GM23248 (cell line): Measurements from ENCODE around the gene FBLN2. TPM values are rescaled to one million over a fixed set of nuclear protein-coding genes. Genes with fewer than 3 reads are reported as not detected.

Experiments used
- DNase-seq: peaks from one replicate; pipeline ENCODE4 v3.0.0-alpha.2; 2015
- H2AFZ ChIP-seq: fragments of 200-600 bp; sonication (generic); 2 replicates; pipeline ENCODE4 v1.6.1; 2016; ENCODE audit warnings: antibody characterized with exemption
- H3F3A ChIP-seq: fragments of 200-600 bp; sonication (generic); 2 replicates; pipeline ENCODE4 v1.6.1; 2016; ENCODE audit warnings: mild to moderate bottlenecking, antibody characterized with exemption, mixed run types; ENCODE audit not compliant: insufficient read depth
- H3K27ac ChIP-seq: fragments of 200-600 bp; sonication (generic); 2 replicates; pipeline ENCODE4 v1.5.1; 2016; ENCODE audit warnings: mild to moderate bottlenecking
- H3K27me3 ChIP-seq: fragments of 200-600 bp; sonication (generic); replicated peaks from 2 replicates; pipeline ENCODE4 v1.6.1; 2016; ENCODE audit warnings: mild to moderate bottlenecking; ENCODE audit not compliant: insufficient read depth
- H3K36me3 ChIP-seq: fragments of 200-600 bp; sonication (generic); 2 replicates; pipeline ENCODE4 v1.6.1; 2016; ENCODE audit warnings: low read depth, mild to moderate bottlenecking
- H3K4me1 ChIP-seq: fragments of 200-600 bp; sonication (generic); 2 replicates; pipeline ENCODE4 v1.6.1; 2016; ENCODE audit warnings: mild to moderate bottlenecking; ENCODE audit not compliant: insufficient read depth
- H3K4me2 ChIP-seq: fragments of 200-600 bp; sonication (generic); one replicate; pipeline ENCODE4 v1.6.1; 2016; ENCODE audit warnings: mild to moderate bottlenecking; ENCODE audit not compliant: unreplicated experiment
- H3K4me3 ChIP-seq: fragments of 200-600 bp; sonication (generic); 2 replicates; pipeline ENCODE4 v1.5.1; 2016; ENCODE audit warnings: mild to moderate bottlenecking
- H3K79me2 ChIP-seq: fragments of 200-600 bp; sonication (generic); 2 replicates; pipeline ENCODE4 v1.6.1; 2016; ENCODE audit warnings: mild to moderate bottlenecking; ENCODE audit not compliant: insufficient read depth
- H3K9ac ChIP-seq: fragments of 200-600 bp; sonication (generic); 2 replicates; pipeline ENCODE4 v1.6.1; 2016; ENCODE audit warnings: mild to moderate bottlenecking
- H3K9me2 ChIP-seq: fragments of 200-600 bp; sonication (generic); 2 replicates; pipeline ENCODE4 v1.6.1; 2016; ENCODE audit warnings: mixed run types, mild to moderate bottlenecking, moderate library complexity; ENCODE audit not compliant: insufficient read depth
- H3K9me3 ChIP-seq: fragments of 200-600 bp; sonication (generic); one replicate; pipeline ENCODE4 v1.6.1; 2017; ENCODE audit warnings: low read depth
- H4K20me1 ChIP-seq: fragments of 200-600 bp; sonication (generic); 2 replicates; pipeline ENCODE4 v1.6.0; 2016; ENCODE audit not compliant: insufficient read depth
- EZH2 ChIP-seq: fragments of 200-600 bp; sonication (generic); IDR thresholded peaks from 2 replicates; pipeline ENCODE4 v1.6.1; 2018; ENCODE audit warnings: antibody characterized with exemption, mild to moderate bottlenecking; ENCODE audit not compliant: insufficient read depth, poor library complexity, severe bottlenecking
- EZH2phosphoT487 ChIP-seq: fragments of 200-600 bp; sonication (generic); IDR thresholded peaks from 2 replicates; pipeline ENCODE4 v1.6.1; 2018; ENCODE audit warnings: antibody characterized with exemption, moderate library complexity, mild to moderate bottlenecking, low read depth; ENCODE audit not compliant: insufficient read depth
- WGBS, 2 experiments: methylation state at CpG; one replicate each; pipeline ENCODE4 v1.1.6; 2015 to 2017; ENCODE audit warnings: low lambda C conversion rate in 2 of 2, low coverage in 1 of 2; ENCODE audit errors: missing lambda C conversion rate in 2 of 2; 5-methylcytosine and 5-hydroxymethylcytosine counted together
- in situ Hi-C: fragments of 300-500 bp; cut with MboI; formaldehyde crosslinking; loops from 2 replicates; pipeline ENCODE4 v1.15.0; 2020
- polyA plus RNA-seq: library from polyadenylated mRNA; unstranded; fragments of >200 nt; fragmentation: Nextera tagmentation; extraction: Ambion mirVana; gene quantifications from 2 replicates; pipeline ENCODE4 v1.2.1, GENCODE V29; 2016
- total RNA-seq: library from RNA; depleted of rRNA; stranded (reverse); fragments of >200 nt; shearing (Covaris generic); gene quantifications from 2 replicates; pipeline ENCODE4 v1.2.3, GENCODE V29; 2014

The FBLN2 gene
- total and polyA plus RNA-seq, 2 experiments from 2014 or later = 447 to 636 TPM

DNA sequence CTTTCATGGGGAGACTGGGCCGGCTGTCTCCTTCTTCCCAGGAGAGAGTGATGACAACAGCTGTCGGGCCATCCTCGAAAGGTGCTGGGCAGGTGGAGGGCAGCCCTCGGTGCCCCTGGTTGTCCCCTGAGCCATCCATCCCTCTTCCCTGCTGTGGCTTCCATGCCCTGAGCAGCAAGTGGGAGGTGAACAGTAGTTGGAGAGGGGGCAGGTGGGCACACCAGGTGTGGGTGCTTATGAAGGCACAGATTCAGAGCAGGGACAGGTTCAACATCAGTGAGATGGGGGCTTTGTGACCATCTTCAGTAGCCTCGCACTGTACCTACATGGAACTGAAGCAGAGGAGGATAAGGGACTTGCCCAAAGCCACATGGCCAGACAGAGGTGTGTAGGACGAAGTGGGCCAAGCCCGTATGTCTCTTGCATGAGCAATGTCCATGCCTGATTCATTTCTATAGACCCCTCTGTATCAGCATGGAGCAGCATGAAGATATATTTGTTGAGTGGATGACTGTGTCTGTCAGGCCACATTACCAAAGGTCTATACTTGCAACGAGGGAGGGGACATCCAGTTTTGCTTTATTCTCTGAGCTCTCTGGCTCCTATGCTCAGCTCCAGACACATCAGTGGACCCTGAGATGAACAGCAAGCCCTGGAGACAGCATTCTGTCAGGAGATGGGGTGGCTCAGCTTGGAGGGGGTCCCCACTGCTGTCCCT, 107.8 kb downstream of the FBLN2 start:
- Histone ChIP-seq H3K9ac (no peak overlapping the region), H3K27me3 (0 out of 2 replicates have a peak, but pooled peaks cover 7% of the 10 kb centered on the region), H3K9me3 (no peaks in the 10 kb centered on the region), H3K36me3 (no peaks in the 10 kb centered on the region), H3K4me2 (no peak overlapping the region), H3K4me1 (no peaks in the 10 kb centered on the region), H3K79me2 (no peaks in the 10 kb centered on the region), H4K20me1 (no peaks in the 10 kb centered on the region), H3K4me3 (no peak overlapping the region), H3K9me2 (no peaks in the 10 kb centered on the region), H2AFZ (no peak overlapping the region), H3F3A (no peaks in the 10 kb centered on the region), H3K27ac (no peak overlapping the region)
- in situ Hi-C loops = no loop called here
- 64 to 71% methylated on average over 8 of the region's 8 CpGs for WGBS, 2 experiments
- no peak for TF ChIP-seq EZH2phosphoT487
- no peak for TF ChIP-seq EZH2
- DNase-seq = no peak

DNA sequence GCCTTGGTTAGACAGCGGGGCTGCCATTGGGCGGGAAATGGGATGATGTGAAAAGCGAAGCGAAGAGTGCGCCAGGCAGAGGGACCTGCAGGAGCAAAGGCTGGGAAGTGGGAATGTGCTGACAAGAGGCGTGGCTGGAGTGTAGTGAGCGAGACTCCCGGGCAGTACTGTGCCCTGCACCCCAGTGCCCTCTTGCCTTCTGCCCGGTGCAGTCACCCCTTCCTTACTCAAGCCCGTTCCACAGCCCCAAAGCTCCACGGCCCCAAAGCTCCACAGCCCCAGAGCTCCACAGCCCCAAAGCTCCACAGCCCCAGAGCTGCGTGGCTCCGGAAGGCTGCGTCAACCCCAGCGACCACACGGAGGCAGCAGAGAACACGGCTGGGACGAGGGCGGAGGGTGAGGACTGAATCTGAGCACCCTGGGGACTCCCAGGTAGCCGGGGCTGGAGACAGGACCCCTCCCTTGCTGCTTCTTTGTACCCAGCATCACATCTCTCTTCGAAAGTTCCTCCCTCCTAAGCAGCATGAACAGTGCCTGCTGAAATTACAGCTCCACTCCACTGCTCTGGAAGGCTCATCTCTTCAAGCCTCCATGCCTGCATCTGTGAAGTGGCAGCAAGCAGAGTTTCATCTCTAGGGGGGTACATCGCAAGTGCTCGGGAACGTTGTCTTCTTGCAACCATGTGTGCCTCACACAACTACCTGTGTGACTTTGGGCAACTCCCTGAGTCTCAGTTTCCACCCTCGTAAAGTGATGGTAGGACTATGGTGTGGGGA, 108.9 kb downstream of the FBLN2 start:
- H3F3A ChIP-seq = no peaks in the 10 kb centered on the region
- H3K27me3 ChIP-seq = 0 out of 2 replicates have a peak, but pooled peaks cover 7% of the 10 kb centered on the region
- 0 out of 2 replicates have a peak overlapping the region, but pooled peaks have one; percentile 44 for H2AFZ ChIP-seq
- no peaks in the 10 kb centered on the region for H4K20me1 ChIP-seq
- H3K4me1 ChIP-seq = no peaks in the 10 kb centered on the region
- in situ Hi-C loops = no loop called here
- H3K27ac ChIP-seq = no peak overlapping the region
- no peaks in the 10 kb centered on the region for H3K9me2 ChIP-seq
- no peak for TF ChIP-seq EZH2phosphoT487
- no peak for TF ChIP-seq EZH2
- H3K9me3 ChIP-seq = no peaks in the 10 kb centered on the region
- 9% methylated on average over 25 of the region's 25 CpGs for WGBS, 2 experiments
- H3K4me2 ChIP-seq = no peak overlapping the region
- H3K9ac ChIP-seq = no peak overlapping the region
- no peaks in the 10 kb centered on the region for H3K36me3 ChIP-seq
- H3K79me2 ChIP-seq = no peaks in the 10 kb centered on the region
- DNase-seq = peak; percentile 75
- H3K4me3 ChIP-seq = 0 out of 2 replicates have a peak overlapping the region, but pooled peaks have one; percentile 7

DNA sequence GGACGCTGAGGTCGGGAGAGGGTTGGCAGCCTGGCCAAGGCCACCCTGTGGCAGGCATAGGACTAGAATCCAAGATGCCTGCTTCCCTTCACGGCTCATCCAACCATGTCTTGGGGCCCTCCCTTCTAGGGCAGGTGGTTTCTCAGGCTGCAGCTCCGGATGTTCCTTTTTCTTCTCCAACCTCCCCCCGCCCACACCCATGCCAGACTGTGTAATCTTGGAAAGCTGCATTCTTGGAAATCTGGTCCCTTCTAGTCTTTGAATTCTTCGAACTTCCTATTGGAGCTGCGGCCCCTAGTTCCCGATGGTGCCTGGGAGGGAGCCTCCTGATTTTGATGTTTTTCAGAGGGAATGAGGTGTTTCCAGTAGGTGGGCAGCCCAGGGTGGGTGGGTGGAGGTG, 109.8 kb downstream of the FBLN2 start:
- no peak for TF ChIP-seq EZH2
- TF ChIP-seq EZH2phosphoT487 = no peak
- Histone ChIP-seq H3K4me2 (no peak overlapping the region), H4K20me1 (no peaks in the 10 kb centered on the region), H3K27me3 (0 out of 2 replicates have a peak, but pooled peaks cover 7% of the 10 kb centered on the region), H3F3A (no peaks in the 10 kb centered on the region), H3K9me3 (no peaks in the 10 kb centered on the region), H3K9me2 (no peaks in the 10 kb centered on the region), H3K9ac (no peak overlapping the region), H3K27ac (no peak overlapping the region), H3K4me1 (no peaks in the 10 kb centered on the region), H2AFZ (no peak overlapping the region), H3K79me2 (no peaks in the 10 kb centered on the region), H3K36me3 (no peaks in the 10 kb centered on the region), H3K4me3 (no peak overlapping the region)
- 53 to 57% methylated on average over 8 of the region's 8 CpGs for WGBS, 2 experiments
- in situ Hi-C loops = no loop called here
- DNase-seq = no peak

DNA sequence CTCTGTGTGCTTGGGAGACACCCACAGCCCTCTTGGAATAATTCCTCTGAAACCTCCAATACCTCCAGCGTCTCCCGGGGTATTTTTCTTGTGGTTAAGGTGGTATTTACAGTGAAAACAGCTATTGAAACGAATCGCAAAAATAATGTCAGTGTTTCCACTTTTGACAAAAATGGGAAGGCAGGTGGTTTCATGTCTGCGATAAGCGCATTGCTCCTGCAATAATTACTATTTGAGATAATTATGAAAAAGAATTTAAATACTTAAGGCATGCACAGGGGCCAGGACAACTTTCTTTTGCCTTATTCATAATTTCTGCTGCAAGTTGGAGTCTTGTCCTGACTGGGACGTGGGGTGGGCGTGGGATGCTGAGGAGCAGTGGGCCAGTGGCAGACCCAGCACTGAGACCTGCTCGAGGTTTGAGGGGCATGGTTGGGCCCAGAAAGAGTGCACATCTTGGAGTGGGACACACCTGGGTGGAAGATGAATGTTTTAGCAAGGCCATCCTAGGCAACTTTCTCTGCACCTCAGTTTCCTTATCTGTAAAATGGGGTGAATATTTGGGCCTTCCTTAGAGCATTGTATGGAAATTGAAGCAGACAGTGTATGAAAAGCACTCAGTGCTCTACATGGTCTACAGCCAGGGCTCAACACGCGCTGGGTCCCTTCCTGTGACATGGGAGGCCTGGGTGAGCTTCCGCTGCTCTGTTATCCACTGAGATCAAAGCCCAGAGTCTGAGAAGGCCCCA, 110.5 kb downstream of the FBLN2 start:
- no peak for DNase-seq
- 0 out of 2 replicates have a peak, but pooled peaks cover 7% of the 10 kb centered on the region for H3K27me3 ChIP-seq
- H3K79me2 ChIP-seq = no peaks in the 10 kb centered on the region
- H3K27ac ChIP-seq = no peak overlapping the region
- H3K4me2 ChIP-seq = no peak overlapping the region
- no peak overlapping the region for H3K4me3 ChIP-seq
- H3K9ac ChIP-seq = no peak overlapping the region
- H3K36me3 ChIP-seq = no peaks in the 10 kb centered on the region
- no peaks in the 10 kb centered on the region for H3K4me1 ChIP-seq
- TF ChIP-seq EZH2phosphoT487 (no peak), EZH2 (no peak)
- no peaks in the 10 kb centered on the region for H3K9me3 ChIP-seq
- H4K20me1 ChIP-seq = no peaks in the 10 kb centered on the region
- in situ Hi-C loops = no loop called here
- H3F3A ChIP-seq = no peaks in the 10 kb centered on the region
- no peak overlapping the region for H2AFZ ChIP-seq
- no peaks in the 10 kb centered on the region for H3K9me2 ChIP-seq
- WGBS, 2 experiments = 64 to 65% methylated on average over 12 of the region's 12 CpGs
